GM12873 (cell line): Measurements from ENCODE around the gene RGS16.

Experiments used
- TF ChIP-seq, protein P1 (sequence below): IDR thresholded peaks from 2 replicates; pipeline ENCODE4 v1.5.1; 2012; ENCODE audit warnings: low read depth, mild to moderate bottlenecking, moderate library complexity, low read length, control low read depth; ENCODE audit not compliant: insufficient read depth; ENCODE audit errors: missing control alignments

Gene RGS16

GRCh38 chr1:182604175-182605164 lies at the start of gene RGS16:
Gene RGS16 (minus strand): TSS chr1:182604389. CDS start chr1:182604259, 130 bp downstream.
- TF ChIP-seq, protein P1, sequence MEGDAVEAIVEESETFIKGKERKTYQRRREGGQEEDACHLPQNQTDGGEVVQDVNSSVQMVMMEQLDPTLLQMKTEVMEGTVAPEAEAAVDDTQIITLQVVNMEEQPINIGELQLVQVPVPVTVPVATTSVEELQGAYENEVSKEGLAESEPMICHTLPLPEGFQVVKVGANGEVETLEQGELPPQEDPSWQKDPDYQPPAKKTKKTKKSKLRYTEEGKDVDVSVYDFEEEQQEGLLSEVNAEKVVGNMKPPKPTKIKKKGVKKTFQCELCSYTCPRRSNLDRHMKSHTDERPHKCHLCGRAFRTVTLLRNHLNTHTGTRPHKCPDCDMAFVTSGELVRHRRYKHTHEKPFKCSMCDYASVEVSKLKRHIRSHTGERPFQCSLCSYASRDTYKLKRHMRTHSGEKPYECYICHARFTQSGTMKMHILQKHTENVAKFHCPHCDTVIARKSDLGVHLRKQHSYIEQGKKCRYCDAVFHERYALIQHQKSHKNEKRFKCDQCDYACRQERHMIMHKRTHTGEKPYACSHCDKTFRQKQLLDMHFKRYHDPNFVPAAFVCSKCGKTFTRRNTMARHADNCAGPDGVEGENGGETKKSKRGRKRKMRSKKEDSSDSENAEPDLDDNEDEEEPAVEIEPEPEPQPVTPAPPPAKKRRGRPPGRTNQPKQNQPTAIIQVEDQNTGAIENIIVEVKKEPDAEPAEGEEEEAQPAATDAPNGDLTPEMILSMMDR, result no peak

DNA sequence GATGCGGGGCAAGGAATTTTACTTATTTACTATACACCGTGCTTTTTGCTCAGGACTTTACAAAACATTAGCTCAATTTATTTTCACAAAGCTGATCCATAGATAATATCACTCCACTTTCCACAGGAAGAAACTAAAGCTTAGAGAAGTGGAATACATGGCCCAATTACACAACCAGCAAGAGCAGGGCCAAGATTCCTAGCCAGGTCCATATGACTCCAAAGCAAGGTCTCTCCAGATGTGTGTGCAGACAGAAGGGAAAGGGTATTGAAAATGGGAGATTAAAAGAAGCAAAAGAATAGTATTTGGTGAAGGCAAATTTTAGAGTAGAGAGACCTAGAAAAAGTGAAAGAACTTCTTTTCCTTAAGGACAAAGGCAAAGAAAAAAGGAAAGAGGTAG lies 49.8 kb upstream of the RGS16 start:
- TF ChIP-seq, protein P1, result no peak

- TF ChIP-seq, protein P1, result no peak
Measured at GRCh38 chr1:182652933-182653332, 48.7 kb upstream of the RGS16 start.

- TF ChIP-seq, protein P1, result no peak
Measured at GRCh38 chr1:182651339-182651724, 47.1 kb upstream of the RGS16 start.

DNA sequence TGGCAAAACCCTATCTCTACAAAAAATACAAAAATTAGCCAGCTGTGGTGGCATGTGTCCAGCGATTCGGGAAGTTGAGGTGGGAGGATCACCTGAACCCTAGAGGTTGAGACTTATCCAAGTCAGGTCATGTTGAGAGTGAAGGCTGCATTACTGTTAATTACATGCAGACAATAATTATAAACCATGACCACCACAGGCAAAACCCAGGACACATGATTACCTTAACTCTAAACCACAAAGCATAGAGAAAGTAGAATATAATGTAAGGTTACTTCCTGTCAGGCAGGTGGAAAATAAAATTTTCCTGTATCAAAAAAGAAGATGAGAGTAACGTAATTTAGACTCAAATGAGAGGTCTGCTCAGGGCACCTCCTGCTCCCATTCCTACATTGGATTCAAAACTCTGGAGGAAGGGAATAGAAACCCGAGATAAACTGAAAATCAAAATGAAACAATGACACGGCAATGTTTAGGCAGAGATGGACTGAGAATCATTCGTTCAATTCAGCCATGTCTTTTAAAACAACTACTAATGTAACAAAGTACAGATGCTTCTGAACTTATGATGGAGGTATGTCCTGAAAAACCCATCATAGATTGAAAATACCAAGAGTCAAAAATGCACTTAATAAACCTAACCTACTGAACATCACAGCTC lies 46.6 kb upstream of the RGS16 start:
- TF ChIP-seq, protein P1, result no peak

GRCh38 chr1:182649041-182649440 lies 44.9 kb upstream of the RGS16 start:
- TF ChIP-seq, protein P1, result no peak

- TF ChIP-seq, protein P1, result no peak
Measured at GRCh38 chr1:182646739-182647138, 42.5 kb upstream of the RGS16 start.
